Thoracic aorta (tissue), 2 donors: ENCODE measurements around the gene NEMP1. TPM values are rescaled to one million over a fixed set of nuclear protein-coding genes. Genes with fewer than 3 reads are reported as not detected.
A peak's percentile ranks its signal among the peaks of the same experiment; 100 is the strongest.

Experiments
- ATAC-seq: fragments of 150-250 bp; one replicate; pipeline ENCODE4 v1.8.0; 2017; ENCODE audit warnings: low read depth; ENCODE audit not compliant: insufficient number of reproducible peaks, low FRiP score
- DNase-seq: peaks from one replicate; pipeline ENCODE4 v3.0.0-alpha.2; 2020; ENCODE audit warnings: low spot score
- H3K27ac ChIP-seq, 2 donors: fragments of 200-600 bp; sonication (generic); 1 replicate in 1 of 2; 2 replicates in 1 of 2; pipeline ENCODE4 v1.5.1; 2016; ENCODE audit warnings: mild to moderate bottlenecking in 2 of 2, moderate library complexity in 2 of 2
- H3K27me3 ChIP-seq: fragments of 200-600 bp; sonication (generic); replicated peaks from 2 replicates; pipeline ENCODE4 v1.6.0; 2016; ENCODE audit warnings: mild to moderate bottlenecking; ENCODE audit not compliant: insufficient read depth
- H3K36me3 ChIP-seq: fragments of 200-600 bp; sonication (generic); one replicate; pipeline ENCODE4 v1.5.1; 2016
- H3K4me1 ChIP-seq, 2 donors: fragments of 200-600 bp; sonication (generic); 1 replicate in 1 of 2; 2 replicates in 1 of 2; pipeline versions ENCODE4 v1.5.1 to v1.6.0; 2016; ENCODE audit warnings: low read depth in 2 of 2, mild to moderate bottlenecking in 1 of 2; ENCODE audit not compliant: control insufficient read depth in 1 of 2
- H3K4me3 ChIP-seq: fragments of 200-600 bp; sonication (generic); 2 replicates; pipeline ENCODE4 v1.5.1; 2016; ENCODE audit warnings: mild to moderate bottlenecking
- H3K9me3 ChIP-seq: fragments of 200-600 bp; sonication (generic); 2 replicates; pipeline ENCODE4 v1.5.1; 2016
- CTCF ChIP-seq: fragments of 200-600 bp; sonication (generic); IDR thresholded peaks from one replicate; pipeline ENCODE4 v1.5.1; 2019; ENCODE audit warnings: antibody characterized with exemption
- total RNA-seq, 2 donors: library from RNA; depleted of rRNA; stranded (reverse); fragments of >200 nt; gene quantifications; one replicate each; pipeline versions ENCODE4 v1.1.0 to v1.2.3, GENCODE V29; 2016

NEMP1 gene
- total RNA-seq, 2 donors from 2014 or later = 6.6 to 6.9 TPM

- Histone ChIP-seq H3K4me3 (peak within 1 kb of the TSS; percentile 92), H3K27me3 (no peaks in the 10 kb centered on the region), H3K27ac (peak within 1 kb of the TSS; percentile 99), H3K36me3 (peaks cover 17% of the 10 kb centered on the region), H3K9me3 (no peaks in the 10 kb centered on the region), H3K4me1 (peaks cover 36 to 45% of the 10 kb centered on the region in 2 donors)
- no peak for TF ChIP-seq CTCF
- DNase-seq (peak; percentile 92), ATAC-seq (peak; percentile 46)
These were observed 10.0 kb upstream of the NEMP1 start, which contains the start of gene NAB2 for GRCh38 chr12:57088354-57089270. Gene NAB2, plus strand, starts transcription at chr12:57089114. Its CDS starts 158 bp downstream, at chr12:57089272.

- peaks cover 29 to 37% of the 10 kb centered on the region in 2 donors for H3K4me1 ChIP-seq
- no peak for TF ChIP-seq CTCF
- DNase-seq (peak; percentile 81), ATAC-seq (peak; percentile 18)
- peak overlapping the region; percentile 99 for H3K27ac ChIP-seq
- no peaks in the 10 kb centered on the region for H3K27me3 ChIP-seq
- peaks cover 15% of the 10 kb centered on the region for H3K36me3 ChIP-seq
- no peaks in the 10 kb centered on the region for H3K9me3 ChIP-seq
- H3K4me3 ChIP-seq = peak overlapping the region; percentile 86
These were observed 9.2 kb upstream of the NEMP1 start for GRCh38 chr12:57087691-57088353.

GRCh38 chr12:57087010-57087690 is 8.6 kb upstream of the NEMP1 start:
- peaks cover 9% of the 10 kb centered on the region for H3K36me3 ChIP-seq
- TF ChIP-seq CTCF = no peak
- H3K4me3 ChIP-seq = peak overlapping the region; percentile 86
- no peaks in the 10 kb centered on the region for H3K9me3 ChIP-seq
- no peaks in the 10 kb centered on the region for H3K27me3 ChIP-seq
- peaks cover 24 to 30% of the 10 kb centered on the region in 2 donors for H3K4me1 ChIP-seq
- H3K27ac ChIP-seq = peak overlapping the region; percentile 99
- peak; percentile 24 for ATAC-seq
- peak; percentile 91 for DNase-seq

GRCh38 chr12:57086493-57087009 is 8.0 kb upstream of the NEMP1 start:
- ATAC-seq = no peak
- Histone ChIP-seq H3K9me3 (no peaks in the 10 kb centered on the region), H3K4me1 (peaks cover 18 to 24% of the 10 kb centered on the region in 2 donors), H3K4me3 (peak overlapping the region; percentile 86), H3K27me3 (no peaks in the 10 kb centered on the region), H3K27ac (peak overlapping the region; percentile 99), H3K36me3 (peaks cover 3% of the 10 kb centered on the region)
- no peak for DNase-seq
- TF ChIP-seq CTCF = peak; percentile 31
